ENCODE measurements around the gene GMNC.
A peak's percentile ranks its signal among the peaks of the same experiment; 100 is the strongest.

The GMNC gene

DNA sequence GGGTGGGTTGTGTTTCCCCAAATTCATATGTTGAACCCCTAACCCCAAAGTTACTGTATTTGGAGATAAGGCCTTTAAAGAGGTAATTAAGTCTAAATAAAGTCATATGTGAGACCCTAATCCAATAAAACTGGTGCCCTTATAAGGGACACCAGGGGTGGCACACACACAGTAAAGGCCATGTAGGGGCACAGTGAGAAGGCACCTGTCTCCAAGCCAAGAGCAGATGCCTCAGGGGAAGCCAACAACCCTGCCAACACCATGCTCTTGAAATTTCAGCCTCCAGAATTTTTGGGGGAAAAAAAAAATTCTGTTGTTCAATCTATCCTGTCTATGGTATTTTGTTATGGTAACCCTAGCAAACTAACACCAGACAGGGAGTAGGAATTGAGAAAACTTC lies 1.5 kb upstream of the GMNC start:
- H3K18ac ChIP-seq (ENCODE audit: low read length), result no peak overlapping the region
- no peak overlapping the region for H3K4ac ChIP-seq (ENCODE audit: low read depth, low read length)
- DNase-seq, result no peak
- no peak overlapping the region for H3K4me3 ChIP-seq (ENCODE audit: low read depth, low read length)
- H2BK120ac ChIP-seq (ENCODE audit: insufficient read depth, low read length, poor library complexity), result no peak overlapping the region
- peaks cover 2% of the 10 kb centered on the region for H3K79me1 ChIP-seq (ENCODE audit: low read length)
- no peak overlapping the region for H3K9ac ChIP-seq (ENCODE audit: low read length)
- H3K36me3 ChIP-seq (ENCODE audit: control insufficient read depth in 1 of 2, insufficient read depth in 2 of 2, low read length in 2 of 2), result no peaks in the 10 kb centered on the region
- no peak overlapping the region for H3K27ac ChIP-seq (ENCODE audit: low read depth, low read length)
- H3K14ac ChIP-seq (ENCODE audit: low read length), result no peak overlapping the region
- no peak overlapping the region for H2BK5ac ChIP-seq (ENCODE audit: low read depth, low read length, poor library complexity)
- H3K79me2 ChIP-seq (ENCODE audit: control insufficient read depth, insufficient read depth, low read length, poor library complexity), result peaks cover 4% of the 10 kb centered on the region
- no peak overlapping the region for H3K23ac ChIP-seq (ENCODE audit: low read length)
- H3K27me3 ChIP-seq (ENCODE audit: insufficient read depth, low read length), result peaks cover 3% of the 10 kb centered on the region
- no peak overlapping the region for H3K4me2 ChIP-seq (ENCODE audit: low read length)
- no peak overlapping the region for H2BK12ac ChIP-seq (ENCODE audit: low read length)
- no peaks in the 10 kb centered on the region for H3K4me1 ChIP-seq (ENCODE audit: control insufficient read depth in 1 of 2, insufficient read depth in 2 of 2, low read length in 2 of 2)
- no peak overlapping the region for H4K12ac ChIP-seq (ENCODE audit: low read depth, low read length)
- no peak overlapping the region for H2AK5ac ChIP-seq (ENCODE audit: low read length)
- H2AFZ ChIP-seq (ENCODE audit: insufficient read depth, low read length, poor library complexity), result no peak overlapping the region
- no peak overlapping the region for H4K91ac ChIP-seq (ENCODE audit: low read depth, low read length)
- H3K9me3 ChIP-seq (ENCODE audit: insufficient read depth, low read depth, low read length), result no peaks in the 10 kb centered on the region
- no peak overlapping the region for H4K8ac ChIP-seq (ENCODE audit: low read depth, low read length)

GRCh38 chr3:190863119-190863465 lies 598 bp upstream of the GMNC start:
- Histone ChIP-seq H4K12ac (ENCODE audit: low read depth, low read length) (peak overlapping the region; percentile 62), H3K4ac (ENCODE audit: low read depth, low read length) (no peak overlapping the region), H3K27ac (ENCODE audit: low read depth, low read length) (no peak overlapping the region), H3K79me1 (ENCODE audit: low read length) (peaks cover 2% of the 10 kb centered on the region), H2AK5ac (ENCODE audit: low read length) (no peak overlapping the region), H2BK5ac (ENCODE audit: low read depth, low read length, poor library complexity) (no peak overlapping the region), H3K9ac (ENCODE audit: low read length) (no peak overlapping the region), H3K4me3 (ENCODE audit: low read depth, low read length) (peak overlapping the region; percentile 87), H2BK120ac (ENCODE audit: insufficient read depth, low read length, poor library complexity) (no peak overlapping the region), H3K4me2 (ENCODE audit: low read length) (peak overlapping the region; percentile 88), H3K79me2 (ENCODE audit: control insufficient read depth, insufficient read depth, low read length, poor library complexity) (peaks cover 4% of the 10 kb centered on the region), H3K14ac (ENCODE audit: low read length) (peak overlapping the region; percentile 64), H4K91ac (ENCODE audit: low read depth, low read length) (peak overlapping the region; percentile 26), H3K23ac (ENCODE audit: low read length) (no peak overlapping the region), H3K27me3 (ENCODE audit: insufficient read depth, low read length) (peaks cover 3% of the 10 kb centered on the region), H4K8ac (ENCODE audit: low read depth, low read length) (peak overlapping the region; percentile 82), H3K36me3 (ENCODE audit: control insufficient read depth in 1 of 2, insufficient read depth in 2 of 2, low read length in 2 of 2) (no peaks in the 10 kb centered on the region), H3K9me3 (ENCODE audit: insufficient read depth, low read depth, low read length) (no peaks in the 10 kb centered on the region), H3K18ac (ENCODE audit: low read length) (peak overlapping the region; percentile 53), H3K4me1 (ENCODE audit: control insufficient read depth in 1 of 2, insufficient read depth in 2 of 2, low read length in 2 of 2) (no peaks in the 10 kb centered on the region), H2AFZ (ENCODE audit: insufficient read depth, low read length, poor library complexity) (peak overlapping the region; percentile 66), H2BK12ac (ENCODE audit: low read length) (no peak overlapping the region)
- DNase-seq, result no peak
- no CpG with 5 or more reads among the region's 6 CpGs for WGBS (ENCODE audit: extremely low coverage, insufficient coverage, insufficient read length)

GRCh38 chr3:190860521-190860920 lies 2.0 kb downstream of the GMNC start:
- Histone ChIP-seq H2BK5ac (ENCODE audit: low read depth, low read length, poor library complexity) (no peak overlapping the region), H3K36me3 (ENCODE audit: control insufficient read depth in 1 of 2, insufficient read depth in 2 of 2, low read length in 2 of 2) (no peaks in the 10 kb centered on the region), H3K18ac (ENCODE audit: low read length) (no peak overlapping the region), H4K8ac (ENCODE audit: low read depth, low read length) (no peak overlapping the region), H3K27me3 (ENCODE audit: insufficient read depth, low read length) (peaks cover 3% of the 10 kb centered on the region), H3K9ac (ENCODE audit: low read length) (no peak overlapping the region), H3K9me3 (ENCODE audit: insufficient read depth, low read depth, low read length) (no peaks in the 10 kb centered on the region), H3K79me1 (ENCODE audit: low read length) (peaks cover 2% of the 10 kb centered on the region), H3K23ac (ENCODE audit: low read length) (no peak overlapping the region), H2AK5ac (ENCODE audit: low read length) (no peak overlapping the region), H4K91ac (ENCODE audit: low read depth, low read length) (no peak overlapping the region), H3K4me1 (ENCODE audit: control insufficient read depth in 1 of 2, insufficient read depth in 2 of 2, low read length in 2 of 2) (no peaks in the 10 kb centered on the region), H3K27ac (ENCODE audit: low read depth, low read length) (no peak overlapping the region), H3K14ac (ENCODE audit: low read length) (no peak overlapping the region), H2BK12ac (ENCODE audit: low read length) (no peak overlapping the region), H3K4me2 (ENCODE audit: low read length) (no peak overlapping the region), H4K12ac (ENCODE audit: low read depth, low read length) (no peak overlapping the region), H2BK120ac (ENCODE audit: insufficient read depth, low read length, poor library complexity) (no peak overlapping the region), H3K79me2 (ENCODE audit: control insufficient read depth, insufficient read depth, low read length, poor library complexity) (peaks cover 4% of the 10 kb centered on the region), H3K4me3 (ENCODE audit: low read depth, low read length) (no peak overlapping the region), H2AFZ (ENCODE audit: insufficient read depth, low read length, poor library complexity) (no peak overlapping the region), H3K4ac (ENCODE audit: low read depth, low read length) (no peak overlapping the region)
- WGBS (ENCODE audit: extremely low coverage, insufficient coverage, insufficient read length), result no CpG with 5 or more reads among the region's 7 CpGs
- DNase-seq, result peak in 1 of 2 donors; percentile 13

DNA sequence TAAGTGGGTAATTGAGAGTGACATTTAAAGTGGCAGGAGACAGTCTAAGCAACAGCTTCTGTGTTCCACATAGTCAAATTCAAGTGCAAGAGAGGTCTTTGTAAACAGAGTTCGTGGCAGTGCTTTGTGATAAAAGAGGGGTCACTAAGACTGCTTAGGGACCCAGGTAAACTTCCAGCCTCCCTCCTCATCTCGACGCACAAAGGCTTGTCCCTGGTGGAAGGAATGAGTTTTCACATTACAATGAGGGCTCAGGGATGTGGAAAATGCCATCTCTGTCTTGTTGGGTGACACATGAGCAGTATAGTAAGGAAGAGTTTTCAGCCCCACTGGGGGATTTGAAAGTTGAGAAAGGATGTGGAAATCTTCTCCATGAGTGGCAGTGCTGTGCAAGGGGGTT lies 7.3 kb downstream of the GMNC start:
- no peak overlapping the region for H2BK5ac ChIP-seq (ENCODE audit: low read depth, low read length, poor library complexity)
- H3K79me2 ChIP-seq (ENCODE audit: control insufficient read depth, insufficient read depth, low read length, poor library complexity), result no peaks in the 10 kb centered on the region
- no peak overlapping the region for H4K8ac ChIP-seq (ENCODE audit: low read depth, low read length)
- H2AFZ ChIP-seq (ENCODE audit: insufficient read depth, low read length, poor library complexity), result no peak overlapping the region
- H3K36me3 ChIP-seq (ENCODE audit: control insufficient read depth in 1 of 2, insufficient read depth in 2 of 2, low read length in 2 of 2), result no peaks in the 10 kb centered on the region
- no peaks in the 10 kb centered on the region for H3K79me1 ChIP-seq (ENCODE audit: low read length)
- H3K9me3 ChIP-seq (ENCODE audit: insufficient read depth, low read depth, low read length), result no peaks in the 10 kb centered on the region
- whole genome bisulfite sequencing (ENCODE audit: extremely low coverage, insufficient coverage, insufficient read length), result no CpG with 5 or more reads among the region's 3 CpGs
- no peak overlapping the region for H3K27ac ChIP-seq (ENCODE audit: low read depth, low read length)
- H3K9ac ChIP-seq (ENCODE audit: low read length), result no peak overlapping the region
- H3K4ac ChIP-seq (ENCODE audit: low read depth, low read length), result no peak overlapping the region
- H2BK12ac ChIP-seq (ENCODE audit: low read length), result no peak overlapping the region
- H3K14ac ChIP-seq (ENCODE audit: low read length), result no peak overlapping the region
- DNase-seq, result peak in 1 of 2 donors; percentile 58
- no peaks in the 10 kb centered on the region for H3K27me3 ChIP-seq (ENCODE audit: insufficient read depth, low read length)
- H3K18ac ChIP-seq (ENCODE audit: low read length), result no peak overlapping the region
- H2BK120ac ChIP-seq (ENCODE audit: insufficient read depth, low read length, poor library complexity), result no peak overlapping the region
- H3K4me3 ChIP-seq (ENCODE audit: low read depth, low read length), result no peak overlapping the region
- H3K4me1 ChIP-seq (ENCODE audit: control insufficient read depth in 1 of 2, insufficient read depth in 2 of 2, low read length in 2 of 2), result no peaks in the 10 kb centered on the region
- no peak overlapping the region for H4K12ac ChIP-seq (ENCODE audit: low read depth, low read length)
- H2AK5ac ChIP-seq (ENCODE audit: low read length), result no peak overlapping the region
- no peak overlapping the region for H3K23ac ChIP-seq (ENCODE audit: low read length)
- no peak overlapping the region for H4K91ac ChIP-seq (ENCODE audit: low read depth, low read length)
- H3K4me2 ChIP-seq (ENCODE audit: low read length), result no peak overlapping the region

Data from trophoblast cell (in vitro differentiated cells and primary cell).